H1 (cell line): ENCODE data around the gene DLG1. TPM values are rescaled to one million over a fixed set of nuclear protein-coding genes. Genes with fewer than 3 reads are reported as not detected.

ENCODE experiments used
- CTCF ChIA-PET: fragments of 300-600 bp; sonication (Branson Sonifier 250); formaldehyde crosslinking; loops from one replicate; lab custom pipeline; 2021; ENCODE audit not compliant: partially characterized antibody; lab: Charles Lee
- POLR2A ChIA-PET: fragments of 300-600 bp; sonication (Branson Sonifier 250); formaldehyde crosslinking; loops from one replicate; lab custom pipeline; 2021; ENCODE audit warnings: inconsistent platforms; ENCODE audit not compliant: partially characterized antibody; lab: Charles Lee
- DNase-seq, 2 experiments: peaks; one replicate each; pipeline versions ENCODE4 v3.0.0 to v3.0.0-alpha.2; 2010 to 2022; ENCODE audit warnings: low spot score in 2 of 2, low read depth in 1 of 2, mixed read lengths in 1 of 2
- FAIRE-seq: peaks from 2 replicates; lab custom pipeline; 2011; peaks lifted over from hg19 to GRCh38; lab: Jason Lieb, UNC
- H2AFZ ChIP-seq: 2 replicates; pipeline ENCODE4 v1.8.1; 2012; ENCODE audit warnings: low read length, inconsistent platforms
- H2AK5ac ChIP-seq: 2 replicates; pipeline ENCODE4 v1.6.1; 2013; ENCODE audit warnings: low read depth, low read length
- H2BK120ac ChIP-seq: replicated peaks from 2 replicates; pipeline ENCODE3; 2013; ENCODE audit warnings: low read depth, low read length, inconsistent platforms
- H2BK12ac ChIP-seq: 2 replicates; pipeline ENCODE4 v1.6.1; 2013; ENCODE audit warnings: low read depth, low read length
- H2BK15ac ChIP-seq: 2 replicates; pipeline ENCODE4 v1.6.1; 2013; ENCODE audit warnings: low read length
- H2BK20ac ChIP-seq: 2 replicates; pipeline ENCODE4 v1.6.1; 2013; ENCODE audit warnings: low read length
- H2BK5ac ChIP-seq: 2 replicates; pipeline ENCODE4 v1.6.1; 2013; ENCODE audit warnings: low read depth, low read length
- H3K14ac ChIP-seq: 2 replicates; pipeline ENCODE4 v1.6.1; 2013; ENCODE audit warnings: inconsistent platforms; ENCODE audit not compliant: insufficient read length
- H3K18ac ChIP-seq: 2 replicates; pipeline ENCODE4 v1.6.1; 2013; ENCODE audit warnings: low read length; ENCODE audit errors: extremely low read depth
- H3K23ac ChIP-seq: 2 replicates; pipeline ENCODE4 v1.6.1; 2013; ENCODE audit warnings: inconsistent platforms; ENCODE audit not compliant: insufficient read length
- H3K23me2 ChIP-seq: 2 replicates; pipeline ENCODE4 v1.6.1; 2013; ENCODE audit warnings: low read depth, low read length
- H3K27ac ChIP-seq: 2 replicates; pipeline ENCODE4 v1.6.1; 2011; ENCODE audit warnings: low read depth, low read length, inconsistent platforms
- H3K27me3 ChIP-seq, 4 experiments: replicated peaks in 1 of 4; 1 replicate in 1 of 4; 2 replicates in 3 of 4; pipeline versions ENCODE4 v1.6.1 to v1.8.1; 2011 to 2013; ENCODE audit warnings: low read length in 3 of 4, mild to moderate bottlenecking in 3 of 4, inconsistent platforms in 2 of 4, mixed read lengths in 2 of 4, moderate library complexity in 1 of 4; ENCODE audit not compliant: control insufficient read depth in 3 of 4, insufficient read depth in 3 of 4; ENCODE audit errors: extremely low read depth in 1 of 4
- H3K36me3 ChIP-seq, 4 experiments: 2 replicates each; pipeline versions ENCODE4 v1.6.1 to v1.8.1; 2011 to 2013; ENCODE audit warnings: mild to moderate bottlenecking in 4 of 4, low read length in 3 of 4, moderate library complexity in 2 of 4, control low read depth in 1 of 4, inconsistent platforms in 1 of 4; ENCODE audit not compliant: insufficient read depth in 4 of 4, control insufficient read depth in 2 of 4
- H3K4ac ChIP-seq: replicated peaks from 2 replicates; pipeline ENCODE3; 2013; ENCODE audit warnings: low read length, low read depth, mixed read lengths, inconsistent platforms; ENCODE audit not compliant: insufficient read length
- H3K4me1 ChIP-seq, 4 experiments: replicated peaks in 1 of 4; 1 replicate in 1 of 4; 2 replicates in 3 of 4; pipeline versions ENCODE4 v1.6.1 to v1.8.1; 2011 to 2013; ENCODE audit warnings: low read length in 3 of 4, inconsistent platforms in 2 of 4, mixed read lengths in 1 of 4; ENCODE audit not compliant: insufficient read depth in 4 of 4, control insufficient read depth in 3 of 4
- H3K4me2 ChIP-seq, 2 experiments: 2 replicates each; pipeline versions ENCODE4 v1.6.1 to v1.8.1; 2011 to 2013; ENCODE audit warnings: low read depth in 2 of 2, low read length in 2 of 2, control low read depth in 1 of 2, inconsistent platforms in 1 of 2, mild to moderate bottlenecking in 1 of 2; ENCODE audit not compliant: insufficient read depth in 1 of 2
- H3K4me3 ChIP-seq, 4 experiments: fragments of 200-600, 300-600 bp in 1 of 4; sonication (generic), shearing (Covaris generic), sonication (Bioruptor Twin) in 1 of 4; 2 replicates each; pipeline versions ENCODE4 v1.5.1 to v1.8.1; 2011 to 2016; ENCODE audit warnings: low read length in 4 of 4, low read depth in 3 of 4, control low read depth in 2 of 4, inconsistent platforms in 2 of 4, mild to moderate bottlenecking in 2 of 4, mixed read lengths in 1 of 4, moderate library complexity in 1 of 4; ENCODE audit not compliant: insufficient read depth in 2 of 4; ENCODE audit errors: extremely low read depth in 1 of 4
- H3K56ac ChIP-seq: replicated peaks from 2 replicates; pipeline ENCODE3; 2013; ENCODE audit warnings: low read depth, mild to moderate bottlenecking, mixed read lengths, low read length, inconsistent platforms; ENCODE audit not compliant: insufficient read length
- H3K79me1 ChIP-seq: 2 replicates; pipeline ENCODE4 v1.6.1; 2013; ENCODE audit warnings: low read depth, low read length, control low read depth
- H3K79me2 ChIP-seq, 2 experiments: 2 replicates each; pipeline versions ENCODE4 v1.6.1 to v1.8.1; 2012 to 2013; ENCODE audit warnings: low read length in 2 of 2, mild to moderate bottlenecking in 2 of 2, inconsistent platforms in 1 of 2; ENCODE audit not compliant: insufficient read depth in 2 of 2, control insufficient read depth in 1 of 2
- H3K9ac ChIP-seq, 4 experiments: replicated peaks in 1 of 4; 1 replicate in 1 of 4; 2 replicates in 3 of 4; pipeline versions ENCODE4 v1.6.1 to v1.8.1; 2011 to 2013; ENCODE audit warnings: low read depth in 3 of 4, low read length in 3 of 4, control low read depth in 2 of 4, mild to moderate bottlenecking in 2 of 4, moderate library complexity in 2 of 4, inconsistent platforms in 1 of 4; ENCODE audit errors: extremely low read depth in 1 of 4
- H3K9me3 ChIP-seq, 2 experiments: 2 replicates each; pipeline versions ENCODE4 v1.6.1 to v1.8.1; 2012 to 2013; ENCODE audit warnings: mild to moderate bottlenecking in 2 of 2, moderate library complexity in 2 of 2, control low read depth in 1 of 2, inconsistent platforms in 1 of 2, low read depth in 1 of 2, low read length in 1 of 2, mixed read lengths in 1 of 2; ENCODE audit not compliant: insufficient read depth in 2 of 2
- H4K20me1 ChIP-seq, 2 experiments: replicated peaks in 1 of 2; 2 replicates each; pipeline versions ENCODE3 to v1.8.1; 2011 to 2013; ENCODE audit warnings: inconsistent platforms in 2 of 2, low read length in 2 of 2, mild to moderate bottlenecking in 1 of 2; ENCODE audit not compliant: insufficient read depth in 2 of 2, control insufficient read depth in 1 of 2
- H4K5ac ChIP-seq: 2 replicates; pipeline ENCODE4 v1.6.1; 2013; ENCODE audit warnings: low read length, low read depth, mixed read lengths, inconsistent platforms; ENCODE audit not compliant: insufficient read length
- H4K8ac ChIP-seq: 2 replicates; pipeline ENCODE4 v1.8.0; 2013; ENCODE audit warnings: mild to moderate bottlenecking, moderate library complexity, low read length, inconsistent platforms; ENCODE audit not compliant: insufficient read depth; ENCODE audit errors: extremely low read depth
- H4K91ac ChIP-seq: replicated peaks from 2 replicates; pipeline ENCODE3; 2013; ENCODE audit warnings: low read length, mixed read lengths, inconsistent platforms; ENCODE audit not compliant: insufficient read length
- ASH2L ChIP-seq: fragments of 200-600, 300-600 bp; sonication (generic); IDR thresholded peaks from one replicate; pipeline ENCODE4 v1.7.1; 2017; ENCODE audit warnings: low read length
- EP300 ChIP-seq, 2 experiments: IDR thresholded peaks; 1 replicate in 1 of 2; 2 replicates in 1 of 2; pipeline ENCODE4 v1.6.1; 2011 to 2012; ENCODE audit warnings: low read depth in 2 of 2, low read length in 2 of 2, mild to moderate bottlenecking in 2 of 2, borderline replicate concordance in 1 of 2, inconsistent platforms in 1 of 2, moderate library complexity in 1 of 2
- HDAC6 ChIP-seq: IDR thresholded peaks from one replicate; pipeline ENCODE4 v1.7.1; 2012; ENCODE audit warnings: low read depth, mild to moderate bottlenecking, inconsistent platforms, low read length, moderate library complexity
- MAX ChIP-seq: IDR thresholded peaks from 2 replicates; pipeline ENCODE4 v1.6.1; 2012; ENCODE audit warnings: inconsistent platforms
- RAD21 ChIP-seq, 2 experiments: IDR thresholded peaks in 1 of 2; conservative IDR thresholded peaks in 1 of 2; 2 replicates each; pipeline ENCODE4 v1.6.1; 2011; ENCODE audit warnings: low read depth in 2 of 2, low read length in 2 of 2, improper control_type of control experiment in 1 of 2, inconsistent platforms in 1 of 2, mild to moderate bottlenecking in 1 of 2, moderate library complexity in 1 of 2
- SIN3A ChIP-seq, 2 experiments: IDR thresholded peaks in 1 of 2; conservative IDR thresholded peaks in 1 of 2; 2 replicates each; pipeline ENCODE4 v1.6.1; 2011 to 2012; ENCODE audit warnings: low read length in 2 of 2, improper control_type of control experiment in 1 of 2, low read depth in 1 of 2, mild to moderate bottlenecking in 1 of 2
- ZNF274 ChIP-seq: IDR thresholded peaks from 2 replicates; pipeline ENCODE4 v1.7.0; 2012; ENCODE audit warnings: low read length, borderline replicate concordance; ENCODE audit errors: extremely low read depth
- WGBS, 2 experiments: shearing (Covaris generic) in 1 of 2; methylation state at CpG; one replicate each; pipeline versions ENCODE4 v1.1.6 to v1.1.7; 2013 to 2015; ENCODE audit warnings: low lambda C conversion rate in 2 of 2, mixed read lengths in 2 of 2, inconsistent platforms in 1 of 2, low coverage in 1 of 2, missing lambda C conversion rate in 1 of 2; ENCODE audit not compliant: insufficient replicate concordance in 2 of 2, insufficient coverage in 1 of 2, insufficient read length in 1 of 2; ENCODE audit errors: extremely low coverage in 1 of 2, missing lambda C conversion rate in 1 of 2; 5-methylcytosine and 5-hydroxymethylcytosine counted together
- polyA plus RNA-seq, 7 experiments: library from polyadenylated mRNA; depleted of rRNA in 3 of 7; stranded (reverse) in 5 of 7; unstranded in 2 of 7; fragments of >200 nt in 5 of 7; fragments of 200-250 nt in 2 of 7; gene quantifications; 1 replicate in 5 of 7; 2 replicates in 1 of 7; 4 replicates in 1 of 7; pipeline versions ENCODE4 v1.2.1 to v1.2.3, GENCODE V29; 2011 to 2013; ENCODE audit warnings: missing spikeins in 2 of 7, mixed read lengths in 2 of 7
- total RNA-seq: library from RNA; stranded (reverse); fragmentation: NEBNext Ultra II Directional; extraction: Animal tissue kit (Norgen Biotek cat#: 25700); gene quantifications from 2 replicates; pipeline ENCODE4 v1.2.1, GENCODE V29; 2021

The DLG1 gene
- total and polyA plus RNA-seq, 2 of the 8 experiments (the other 6 are each of a cell fraction or from before 2014, with no cell fraction given), result 13.4 to 78.8 TPM

- CTCF ChIA-PET, result no interaction called here
- H4K20me1 ChIP-seq, result peaks cover 3 to 6% of the 10 kb centered on the region in 2 experiments
- no peak overlapping the region for H2BK12ac ChIP-seq
- H3K56ac ChIP-seq, result no peak overlapping the region
- H3K4me3 ChIP-seq, result peak overlapping the region; percentile 66 to 89 (median 87)
- no peak overlapping the region for H3K14ac ChIP-seq
- H3K23ac ChIP-seq, result no peak overlapping the region
- H3K36me3 ChIP-seq, result peaks cover 0 to 16% (median 6%) of the 10 kb centered on the region in 4 experiments; a peak in 4 of 8 replicates
- no peak overlapping the region for H4K5ac ChIP-seq
- DNase-seq (peak in 1 of 2 experiments; percentile 70), FAIRE-seq (no peak)
- H3K4me2 ChIP-seq, result peak overlapping the region; percentile 67 to 86
- H3K18ac ChIP-seq, result no peak overlapping the region; the same call in 1 of the 2 replicates
- no peak overlapping the region for H3K4ac ChIP-seq
- no peak overlapping the region for H2AK5ac ChIP-seq
- H3K27me3 ChIP-seq, result no peaks in the 10 kb centered on the region
- H3K4me1 ChIP-seq, result peaks cover 0 to 8% (median 5%) of the 10 kb centered on the region in 4 experiments; a peak in 3 of 7 replicates
- no peak overlapping the region for H4K8ac ChIP-seq
- H3K9me3 ChIP-seq, result no peaks in the 10 kb centered on the region
- H4K91ac ChIP-seq, result no peak overlapping the region
- H3K27ac ChIP-seq, result no peak overlapping the region
- H3K9ac ChIP-seq, result peak overlapping the region in 2 of 4 experiments; percentile 10 to 38; a peak in 3 of 7 replicates
- peak overlapping the region; percentile 77; the same call in 1 of the 2 replicates for H2AFZ ChIP-seq
- 14% methylated on average over 42 of the region's 42 CpGs; no CpG with 5 or more reads in 1 of the 2 experiments for WGBS, 2 experiments
- H2BK5ac ChIP-seq, result peak overlapping the region; percentile 56
- no peak overlapping the region for H2BK20ac ChIP-seq
- H3K79me2 ChIP-seq, result peaks cover 0 to 30% of the 10 kb centered on the region in 2 experiments; a peak in 2 of 4 replicates
- peaks cover 6% of the 10 kb centered on the region for H3K23me2 ChIP-seq
- POLR2A ChIA-PET, result interaction anchor here (0.6 to 1.5 kb wide), 2 partner anchors 12 to 32 kb away, joined by 3 read pairs; no protein-coding TSS in a partner anchor
- H2BK15ac ChIP-seq, result peak overlapping the region; percentile 85; the same call in 1 of the 2 replicates
- H3K79me1 ChIP-seq, result no peaks in the 10 kb centered on the region
- peak; percentile 57 to 64; a peak in 2 of 4 replicates for TF ChIP-seq SIN3A (conservative IDR thresholded peaks at IDR 0.05 in 1 of 2, IDR thresholded peaks at IDR 0.05 in 1 of 2; ENCODE audit: low read depth in 1 of 2, low read length in 2 of 2)
- TF ChIP-seq MAX, result 0 out of 2 replicates have a peak, but pooled peaks have one; percentile 6
- peak; percentile 63 for TF ChIP-seq ASH2L
- TF ChIP-seq RAD21 (IDR thresholded peaks at IDR 0.05 in 1 of 2, conservative IDR thresholded peaks at IDR 0.05 in 1 of 2; ENCODE audit: low read depth in 2 of 2, low read length in 2 of 2), result no peak
- TF ChIP-seq EP300 (IDR thresholded peaks at IDR 0.05; ENCODE audit: borderline replicate concordance in 1 of 2, low read depth in 2 of 2, low read length in 2 of 2), result no peak
- TF ChIP-seq ZNF274, result no peak
- TF ChIP-seq HDAC6, result no peak
- no peak overlapping the region for H2BK120ac ChIP-seq
Observed at GRCh38 chr3:197298945-197299854, 788 bp upstream of the DLG1 start.
